ENCODE measurements around the gene PKP4.

DNA sequence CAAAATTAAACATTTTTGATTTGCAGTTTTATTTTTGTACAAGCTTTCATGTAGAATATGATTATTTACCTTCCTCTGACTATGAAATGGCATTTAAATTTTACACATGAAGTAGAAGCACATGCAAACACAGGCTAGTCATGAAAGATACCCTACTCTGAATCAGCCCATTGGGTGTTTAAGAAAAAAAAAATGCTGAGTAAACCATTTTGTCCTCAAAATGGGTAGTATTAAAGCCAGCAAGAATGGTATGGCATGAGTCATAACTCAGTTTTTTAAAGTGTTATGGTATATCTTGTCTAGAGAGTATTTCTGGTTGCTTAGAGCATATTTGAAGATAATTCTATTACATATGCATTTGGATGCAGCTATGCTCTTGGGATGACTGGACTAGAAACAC, 55.0 kb downstream of the PKP4 start:
- TF ChIP-seq, protein P1, sequence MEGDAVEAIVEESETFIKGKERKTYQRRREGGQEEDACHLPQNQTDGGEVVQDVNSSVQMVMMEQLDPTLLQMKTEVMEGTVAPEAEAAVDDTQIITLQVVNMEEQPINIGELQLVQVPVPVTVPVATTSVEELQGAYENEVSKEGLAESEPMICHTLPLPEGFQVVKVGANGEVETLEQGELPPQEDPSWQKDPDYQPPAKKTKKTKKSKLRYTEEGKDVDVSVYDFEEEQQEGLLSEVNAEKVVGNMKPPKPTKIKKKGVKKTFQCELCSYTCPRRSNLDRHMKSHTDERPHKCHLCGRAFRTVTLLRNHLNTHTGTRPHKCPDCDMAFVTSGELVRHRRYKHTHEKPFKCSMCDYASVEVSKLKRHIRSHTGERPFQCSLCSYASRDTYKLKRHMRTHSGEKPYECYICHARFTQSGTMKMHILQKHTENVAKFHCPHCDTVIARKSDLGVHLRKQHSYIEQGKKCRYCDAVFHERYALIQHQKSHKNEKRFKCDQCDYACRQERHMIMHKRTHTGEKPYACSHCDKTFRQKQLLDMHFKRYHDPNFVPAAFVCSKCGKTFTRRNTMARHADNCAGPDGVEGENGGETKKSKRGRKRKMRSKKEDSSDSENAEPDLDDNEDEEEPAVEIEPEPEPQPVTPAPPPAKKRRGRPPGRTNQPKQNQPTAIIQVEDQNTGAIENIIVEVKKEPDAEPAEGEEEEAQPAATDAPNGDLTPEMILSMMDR (IDR thresholded peaks at IDR 0.05; ENCODE audit: low read length) = no peak
- no peak for TF ChIP-seq EZH2 (IDR thresholded peaks at IDR 0.05; ENCODE audit: borderline replicate concordance, low read length)
